NCI-H510A (cell line): ENCODE measurements around the gene ASB10.

ENCODE experiments used
- DNase-seq: peaks from one replicate; lab custom pipeline; 2025; lab: John Stamatoyannopoulos, UW

Gene ASB10

GRCh38 chr7:151187409-151188251 lies 580 bp upstream of the ASB10 start:
- DNase-seq = no peak

GRCh38 chr7:151185762-151186639 lies 1.0 kb downstream of the ASB10 start:
- DNase-seq = no peak

GRCh38 chr7:151181011-151181431 lies 6.0 kb downstream of the ASB10 start:
- DNase-seq = no peak

GRCh38 chr7:151179946-151180345 lies 7.1 kb downstream of the ASB10 start:
- DNase-seq = no peak

GRCh38 chr7:151179287-151179860 lies 7.7 kb downstream of the ASB10 start:
- DNase-seq = no peak

- no peak for DNase-seq
Observed at GRCh38 chr7:151178831-151179230, 8.2 kb downstream of the ASB10 start.

GRCh38 chr7:151178236-151178635 lies 8.8 kb downstream of the ASB10 start:
- DNase-seq = no peak

- DNase-seq = no peak
Observed at GRCh38 chr7:151177310-151177709, 9.7 kb downstream of the ASB10 start.

GRCh38 chr7:151176401-151176800 lies 10.6 kb downstream of the ASB10 start:
- no peak for DNase-seq

- no peak for DNase-seq
Observed at GRCh38 chr7:151175793-151176311, 11.2 kb downstream of the ASB10 start.

GRCh38 chr7:151175047-151175792 lies 11.8 kb downstream of the ASB10 start:
- no peak for DNase-seq

- DNase-seq = no peak
Observed at GRCh38 chr7:151174246-151175046, 12.6 kb downstream of the ASB10 start.

- no peak for DNase-seq
Observed at GRCh38 chr7:151173386-151174245, 13.4 kb downstream of the ASB10 start.

GRCh38 chr7:151172273-151173141 lies 14.5 kb downstream of the ASB10 start:
- DNase-seq = no peak

GRCh38 chr7:151168787-151169162 lies 18.3 kb downstream of the ASB10 start:
- no peak for DNase-seq

- no peak for DNase-seq
Observed at GRCh38 chr7:151168003-151168786, 18.9 kb downstream of the ASB10 start.

GRCh38 chr7:151167197-151167961 lies 19.7 kb downstream of the ASB10 start, which contains the start of gene GBX1:
TSS of gene GBX1 (minus strand) at chr7:151167694. CDS start at chr7:151167548, 146 bp downstream.
- DNase-seq = no peak
